DMS114 treated with DMSO at 0.1 percent for 48 hours (cell line): Measurements from ENCODE around the gene DDX27.

Source experiments
- DNase-seq: peaks from one replicate; lab custom pipeline; 2025; ENCODE audit not compliant: unreplicated experiment; lab: John Stamatoyannopoulos, UW

The DDX27 gene

GRCh38 chr20:49247792-49248191 is 28.6 kb downstream of the DDX27 start:
- DNase-seq = no peak

- no peak for DNase-seq
Observed at GRCh38 chr20:49248301-49248700, 29.1 kb downstream of the DDX27 start.

- DNase-seq = no peak
Observed at GRCh38 chr20:49248879-49249665, 29.9 kb downstream of the DDX27 start.

- no peak for DNase-seq
Observed at GRCh38 chr20:49252556-49253350, 33.5 kb downstream of the DDX27 start.

- DNase-seq = no peak
Observed at GRCh38 chr20:49256261-49256660, 37.0 kb downstream of the DDX27 start.

- no peak for DNase-seq
Observed at GRCh38 chr20:49259284-49259683, 40.1 kb downstream of the DDX27 start.

- DNase-seq = no peak
Observed at GRCh38 chr20:49259799-49260198, 40.6 kb downstream of the DDX27 start.

- no peak for DNase-seq
Observed at GRCh38 chr20:49260218-49260617, 41.0 kb downstream of the DDX27 start.

GRCh38 chr20:49261173-49261572 is 42.0 kb downstream of the DDX27 start:
- no peak for DNase-seq

- no peak for DNase-seq
Observed at GRCh38 chr20:49262444-49262843, 43.2 kb downstream of the DDX27 start.

- no peak for DNase-seq
Observed at GRCh38 chr20:49267327-49267726, 48.1 kb downstream of the DDX27 start.

- DNase-seq = no peak
Observed at GRCh38 chr20:49268600-49269365, 49.6 kb downstream of the DDX27 start.

- DNase-seq = no peak
Observed at GRCh38 chr20:49270177-49270576, 51.0 kb downstream of the DDX27 start.

GRCh38 chr20:49270736-49271135 is 51.5 kb downstream of the DDX27 start:
- no peak for DNase-seq

GRCh38 chr20:49272654-49273053 is 53.4 kb downstream of the DDX27 start:
- DNase-seq = no peak

GRCh38 chr20:49273696-49274277 is 54.6 kb downstream of the DDX27 start:
- no peak for DNase-seq

GRCh38 chr20:49275216-49275615 is 56.0 kb downstream of the DDX27 start:
- no peak for DNase-seq

GRCh38 chr20:49275636-49276035 is 56.4 kb downstream of the DDX27 start:
- DNase-seq = no peak

- no peak for DNase-seq
Observed at GRCh38 chr20:49276161-49276960, 57.1 kb downstream of the DDX27 start.
